Measurements from ENCODE around the gene CABP2. TPM values are rescaled to one million over a fixed set of nuclear protein-coding genes. Genes with fewer than 3 reads are reported as not detected.

CABP2 gene
- total and polyA plus RNA-seq, 4 donors, result not detected

DNA sequence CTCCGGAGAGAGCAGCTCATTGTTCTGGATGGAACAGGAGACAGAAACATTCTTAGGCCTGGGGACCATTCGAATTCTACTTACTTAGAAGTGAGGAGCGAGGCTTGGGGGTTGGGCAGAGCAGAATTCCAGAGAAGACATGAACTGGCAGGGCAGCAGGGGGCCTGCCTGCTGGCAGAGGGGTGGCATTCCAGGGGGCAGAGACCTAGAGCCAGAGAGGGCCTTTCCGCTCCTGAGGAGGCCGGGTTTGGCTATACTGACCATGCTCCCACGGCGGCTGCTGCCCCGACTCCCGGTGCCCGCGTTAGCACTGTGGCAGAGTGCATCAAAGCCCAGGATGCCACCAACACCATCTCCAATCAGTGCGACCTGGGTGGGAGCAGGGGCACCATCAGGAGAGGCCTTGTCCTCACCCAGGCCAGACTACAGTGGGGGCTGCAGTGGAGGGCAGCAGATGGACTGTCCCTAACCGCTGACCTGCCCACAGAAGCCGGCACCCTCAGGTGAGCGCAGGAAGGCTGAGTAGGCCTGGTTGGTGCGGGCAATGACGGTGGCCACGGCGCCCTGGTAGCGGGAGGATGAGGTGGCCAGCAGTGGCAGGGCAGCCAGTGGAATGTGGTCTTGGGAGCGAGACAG, 25.5 kb downstream of the CABP2 start:
- H3K4me3 ChIP-seq (ENCODE audit: low read depth in 1 of 3, low read length in 3 of 3), result no peak overlapping the region
- no peak for TF ChIP-seq CTCF (IDR thresholded peaks at IDR 0.05; ENCODE audit: low read depth, low read length, missing input control)
- no peak for TF ChIP-seq RAD21 (IDR thresholded peaks at IDR 0.05)
- no peak for TF ChIP-seq TAF1 (conservative IDR thresholded peaks at IDR 0.05)
- no peak for TF ChIP-seq EGR1 (IDR thresholded peaks at IDR 0.05; ENCODE audit: low read depth in 2 of 2)
- TF ChIP-seq REST (IDR thresholded peaks at IDR 0.05), result no peak
- no peak for TF ChIP-seq RXRA (IDR thresholded peaks at IDR 0.05)
- no peak for TF ChIP-seq FOXA1 (IDR thresholded peaks at IDR 0.05)
- no peak for TF ChIP-seq YY1 (IDR thresholded peaks at IDR 0.05)
- TF ChIP-seq ZBTB33 (IDR thresholded peaks at IDR 0.05), result no peak
- no peaks in the 10 kb centered on the region for H3K9me3 ChIP-seq (ENCODE audit: control insufficient read depth in 4 of 4, low read length in 3 of 4)
- DNase-seq (ENCODE audit: low spot score), result no peak
- H3K27ac ChIP-seq (ENCODE audit: low read depth in 1 of 2, low read length in 2 of 2), result no peak overlapping the region
- peaks cover 0 to 18% (median 6%) of the 10 kb centered on the region in 4 donors for H3K36me3 ChIP-seq (ENCODE audit: control insufficient read depth in 4 of 4, insufficient read depth in 3 of 4, low read depth in 1 of 4, low read length in 3 of 4)
- H3K9ac ChIP-seq (ENCODE audit: low read depth in 1 of 2, low read length in 2 of 2), result no peak overlapping the region
- H3K4me1 ChIP-seq (ENCODE audit: control insufficient read depth in 4 of 4, insufficient read depth in 4 of 4, low read length in 3 of 4), result no peaks in the 10 kb centered on the region
- 96% methylated on average over 21 of the region's 21 CpGs for WGBS
- no peaks in the 10 kb centered on the region for H3K27me3 ChIP-seq (ENCODE audit: control insufficient read depth in 4 of 4, insufficient read depth in 4 of 4, low read length in 3 of 4)

GRCh38 chr11:67496113-67496512, 27.1 kb downstream of the CABP2 start:
- TF ChIP-seq, protein P1, sequence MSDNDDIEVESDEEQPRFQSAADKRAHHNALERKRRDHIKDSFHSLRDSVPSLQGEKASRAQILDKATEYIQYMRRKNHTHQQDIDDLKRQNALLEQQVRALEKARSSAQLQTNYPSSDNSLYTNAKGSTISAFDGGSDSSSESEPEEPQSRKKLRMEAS (IDR thresholded peaks at IDR 0.05), result no peak
- no peak for TF ChIP-seq JUND (IDR thresholded peaks at IDR 0.05)
- TF ChIP-seq NR2F2 (IDR thresholded peaks at IDR 0.05), result no peak
- TF ChIP-seq FOXA2 (IDR thresholded peaks at IDR 0.05), result no peak
- no peak for TF ChIP-seq FOXA1 (IDR thresholded peaks at IDR 0.05)
- TF ChIP-seq YY1 (IDR thresholded peaks at IDR 0.05), result no peak
- TF ChIP-seq CTCF (IDR thresholded peaks at IDR 0.05; ENCODE audit: low read depth, low read length, missing input control), result no peak
- TF ChIP-seq EGR1 (IDR thresholded peaks at IDR 0.05; ENCODE audit: low read depth in 2 of 2), result no peak
- no peak for TF ChIP-seq SP1 (IDR thresholded peaks at IDR 0.05)
- no peak for TF ChIP-seq GABPA (IDR thresholded peaks at IDR 0.05 in 1 of 2, conservative IDR thresholded peaks at IDR 0.05 in 1 of 2)
- H3K4me3 ChIP-seq (ENCODE audit: low read depth in 1 of 3, low read length in 3 of 3), result no peak overlapping the region
- WGBS, result 93% methylated on average over 12 of the region's 12 CpGs
- no peak overlapping the region for H3K27ac ChIP-seq (ENCODE audit: low read depth in 1 of 2, low read length in 2 of 2)
- H3K27me3 ChIP-seq (ENCODE audit: control insufficient read depth in 4 of 4, insufficient read depth in 4 of 4, low read length in 3 of 4), result no peaks in the 10 kb centered on the region
- H3K36me3 ChIP-seq (ENCODE audit: control insufficient read depth in 4 of 4, insufficient read depth in 3 of 4, low read depth in 1 of 4, low read length in 3 of 4), result peaks cover 1 to 30% (median 6%) of the 10 kb centered on the region in 4 donors
- H3K9me3 ChIP-seq (ENCODE audit: control insufficient read depth in 4 of 4, low read length in 3 of 4), result no peaks in the 10 kb centered on the region
- no peak for DNase-seq (ENCODE audit: low spot score)
- H3K4me1 ChIP-seq (ENCODE audit: control insufficient read depth in 4 of 4, insufficient read depth in 4 of 4, low read length in 3 of 4), result no peaks in the 10 kb centered on the region
- no peak overlapping the region for H3K9ac ChIP-seq (ENCODE audit: low read depth in 1 of 2, low read length in 2 of 2)
